AG04450 (cell line): ENCODE measurements around the gene MLST8. TPM values are rescaled to one million over a fixed set of nuclear protein-coding genes. Genes with fewer than 3 reads are reported as not detected.

Experiments used
- CTCF ChIA-PET: fragments of 300-600, 350-600 bp; formaldehyde crosslinking; extraction: SDS; loops from one replicate; lab custom pipeline; 2022; ENCODE audit warnings: antibody characterized with exemption, inconsistent platforms; lab: Charles Lee
- POLR2A ChIA-PET: fragments of 350-600 bp; formaldehyde crosslinking; extraction: SDS; loops from one replicate; lab custom pipeline; 2021; ENCODE audit warnings: antibody characterized with exemption, inconsistent platforms; lab: Yijun Ruan, JAX
- DNase-seq: peaks from one replicate; pipeline ENCODE4 v3.0.0-alpha.2; 2011; ENCODE audit warnings: low read depth, low spot score
- H3K27ac ChIP-seq: one replicate; pipeline ENCODE4 v1.5.1; 2012; ENCODE audit warnings: low read depth, low read length, control low read depth
- H3K27me3 ChIP-seq: one replicate; pipeline ENCODE4 v1.6.0; 2012; ENCODE audit warnings: low read length; ENCODE audit not compliant: control insufficient read depth, insufficient read depth
- H3K4me3 ChIP-seq: 2 replicates; pipeline ENCODE4 v1.5.1; 2011; ENCODE audit warnings: mild to moderate bottlenecking, low read depth, low read length, control low read depth
- H3K9me3 ChIP-seq: 2 replicates; pipeline ENCODE4 v1.5.1; 2012; ENCODE audit warnings: low read length; ENCODE audit not compliant: control insufficient read depth, insufficient read depth
- polyA plus RNA-seq: library from polyadenylated mRNA; depleted of rRNA; stranded (reverse); fragments of >200 nt; gene quantifications from 2 replicates; pipeline ENCODE4 v1.2.3, GENCODE V29; 2011
- TF ChIP-seq, protein P1 (sequence below): IDR thresholded peaks from 2 replicates; pipeline ENCODE4 v1.5.1; 2011; ENCODE audit warnings: low read depth, low read length, control low read depth, inconsistent platforms

The MLST8 gene
- polyA plus RNA-seq, 1 experiment: 41.1 TPM

DNA sequence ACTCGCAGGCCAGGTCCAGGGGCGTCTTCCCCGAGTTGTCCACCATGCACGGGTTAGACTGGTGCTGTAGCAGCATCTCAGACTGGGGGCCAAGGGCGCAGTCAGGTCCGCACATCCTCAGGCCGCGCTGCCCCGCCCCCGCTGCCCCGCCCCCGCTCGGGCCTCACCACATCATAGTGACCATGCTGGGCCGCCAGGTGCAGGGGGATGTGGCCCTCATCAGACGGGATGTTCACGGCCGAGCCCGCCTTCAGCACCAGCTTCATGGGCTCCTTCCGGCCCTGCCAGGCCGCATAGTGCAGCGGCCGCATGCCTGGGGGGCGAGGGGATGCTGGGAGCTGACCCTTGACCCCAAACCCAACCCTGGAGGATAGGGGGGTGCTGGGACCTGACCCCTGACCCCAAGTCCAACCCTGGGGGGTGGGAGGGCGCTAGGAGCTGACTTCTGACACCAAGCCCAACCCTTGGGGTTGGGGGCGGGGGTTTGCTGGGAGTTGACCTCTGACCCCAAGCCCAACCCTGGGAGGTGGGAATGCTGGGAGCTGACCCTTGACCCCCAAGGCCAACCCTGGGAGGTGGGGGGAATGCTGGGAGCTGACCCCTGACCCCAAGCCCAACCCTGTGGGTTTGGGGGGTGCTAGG lies 15.9 kb upstream of the MLST8 start:
- no peak for DNase-seq
- ChIA-PET CTCF (no interaction called here), POLR2A (interaction anchor here (1.7 kb wide), 1 partner anchor 34 kb away, joined by 5 read pairs; the partner anchor contains the start of gene TRAF7)
- TF ChIP-seq, protein P1, sequence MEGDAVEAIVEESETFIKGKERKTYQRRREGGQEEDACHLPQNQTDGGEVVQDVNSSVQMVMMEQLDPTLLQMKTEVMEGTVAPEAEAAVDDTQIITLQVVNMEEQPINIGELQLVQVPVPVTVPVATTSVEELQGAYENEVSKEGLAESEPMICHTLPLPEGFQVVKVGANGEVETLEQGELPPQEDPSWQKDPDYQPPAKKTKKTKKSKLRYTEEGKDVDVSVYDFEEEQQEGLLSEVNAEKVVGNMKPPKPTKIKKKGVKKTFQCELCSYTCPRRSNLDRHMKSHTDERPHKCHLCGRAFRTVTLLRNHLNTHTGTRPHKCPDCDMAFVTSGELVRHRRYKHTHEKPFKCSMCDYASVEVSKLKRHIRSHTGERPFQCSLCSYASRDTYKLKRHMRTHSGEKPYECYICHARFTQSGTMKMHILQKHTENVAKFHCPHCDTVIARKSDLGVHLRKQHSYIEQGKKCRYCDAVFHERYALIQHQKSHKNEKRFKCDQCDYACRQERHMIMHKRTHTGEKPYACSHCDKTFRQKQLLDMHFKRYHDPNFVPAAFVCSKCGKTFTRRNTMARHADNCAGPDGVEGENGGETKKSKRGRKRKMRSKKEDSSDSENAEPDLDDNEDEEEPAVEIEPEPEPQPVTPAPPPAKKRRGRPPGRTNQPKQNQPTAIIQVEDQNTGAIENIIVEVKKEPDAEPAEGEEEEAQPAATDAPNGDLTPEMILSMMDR: no peak
- Histone ChIP-seq H3K4me3 (no peak overlapping the region), H3K9me3 (no peaks in the 10 kb centered on the region; the same call in 1 of the 2 replicates), H3K27me3 (peaks cover 13% of the 10 kb centered on the region), H3K27ac (no peak overlapping the region)

DNA sequence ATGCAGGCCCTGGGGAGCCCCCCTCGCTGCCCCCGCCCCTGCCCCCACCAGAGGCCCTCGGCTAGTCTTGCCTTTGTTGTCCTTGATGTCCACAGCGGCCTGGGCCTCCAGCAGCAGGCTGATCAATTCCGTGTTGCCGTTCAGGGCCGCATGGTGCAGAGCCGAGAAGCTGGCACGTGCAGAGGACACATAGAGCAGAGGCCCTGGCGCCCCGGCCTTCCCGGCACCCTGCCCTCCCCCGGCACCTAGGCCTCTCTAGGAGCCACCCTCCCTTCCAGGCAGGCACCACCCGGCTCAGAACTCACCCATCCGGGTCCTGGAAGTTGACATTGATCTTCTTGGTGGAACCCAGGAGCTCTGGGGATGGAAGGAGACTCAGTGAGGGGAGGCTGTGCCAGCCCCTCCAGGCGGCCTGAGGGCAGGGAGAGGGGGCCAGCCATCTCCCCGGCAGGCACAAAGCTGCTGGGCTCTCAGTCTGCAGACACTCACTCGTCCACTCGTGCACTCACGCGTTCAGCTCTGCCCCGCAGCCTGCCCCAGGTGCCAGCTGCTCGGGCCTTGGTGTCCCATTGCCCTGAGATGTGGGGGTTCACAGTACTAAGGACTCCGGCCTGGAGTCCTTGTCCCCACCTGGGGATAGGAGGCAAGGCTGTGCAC lies 15.1 kb upstream of the MLST8 start:
- CTCF ChIA-PET: no interaction called here
- H3K4me3 ChIP-seq: no peak overlapping the region
- peaks cover 20% of the 10 kb centered on the region for H3K27me3 ChIP-seq
- POLR2A ChIA-PET: interaction anchor here (1.7 kb wide), 1 partner anchor 35 kb away, joined by 5 read pairs; the partner anchor contains the start of gene TRAF7
- no peak overlapping the region for H3K27ac ChIP-seq
- TF ChIP-seq, protein P1: no peak
- DNase-seq: no peak
- H3K9me3 ChIP-seq: no peaks in the 10 kb centered on the region; the same call in 1 of the 2 replicates

DNA sequence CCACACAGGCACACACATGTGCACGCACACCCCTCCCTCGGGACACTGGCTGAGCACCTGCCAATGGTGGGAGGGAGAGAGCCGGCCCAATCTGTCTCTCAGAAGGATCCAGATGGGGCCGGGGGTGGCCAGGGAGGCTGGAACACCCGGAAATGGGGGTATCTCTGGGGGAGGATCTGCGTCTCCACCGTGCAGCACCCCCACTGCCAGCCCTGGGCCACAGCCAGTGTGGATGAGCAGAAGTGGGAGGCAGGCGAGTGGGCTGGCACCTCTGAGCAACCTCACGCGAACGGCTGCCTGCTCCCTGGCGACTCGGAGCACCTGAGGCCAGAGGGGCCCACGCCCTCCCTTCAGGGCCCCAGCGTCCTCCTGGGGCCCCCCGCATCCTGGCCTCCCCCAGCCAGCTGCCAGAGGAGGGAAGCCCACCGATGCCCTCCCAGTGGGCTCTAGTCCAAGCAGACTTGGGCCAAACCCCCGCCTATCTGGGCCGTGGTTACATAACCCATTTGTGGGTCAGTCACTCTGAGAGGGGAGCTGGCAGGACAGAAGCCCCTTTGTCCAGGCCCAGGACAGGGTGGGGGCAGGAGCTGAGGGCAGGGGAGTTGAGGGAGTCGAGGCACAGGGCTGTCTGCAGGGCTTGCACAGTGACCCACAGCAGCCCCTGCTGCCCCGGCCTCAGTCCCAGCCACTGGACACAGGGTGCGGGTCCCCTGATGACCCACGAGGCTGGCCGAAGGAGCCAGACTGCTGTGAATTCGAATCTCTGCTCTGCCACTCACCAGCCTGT lies 14.4 kb upstream of the MLST8 start:
- ChIA-PET CTCF (no interaction called here), POLR2A (interaction anchor here (1.7 to 1.8 kb wide), 2 partner anchors 35 kb away, joined by 5 to 8 read pairs; partner anchors contain the start of gene TRAF7)
- Histone ChIP-seq H3K4me3 (no peak overlapping the region), H3K27ac (no peak overlapping the region), H3K27me3 (peaks cover 28% of the 10 kb centered on the region), H3K9me3 (peaks cover 3% of the 10 kb centered on the region; the same call in 1 of the 2 replicates)
- DNase-seq: no peak
- TF ChIP-seq, protein P1: no peak

DNA sequence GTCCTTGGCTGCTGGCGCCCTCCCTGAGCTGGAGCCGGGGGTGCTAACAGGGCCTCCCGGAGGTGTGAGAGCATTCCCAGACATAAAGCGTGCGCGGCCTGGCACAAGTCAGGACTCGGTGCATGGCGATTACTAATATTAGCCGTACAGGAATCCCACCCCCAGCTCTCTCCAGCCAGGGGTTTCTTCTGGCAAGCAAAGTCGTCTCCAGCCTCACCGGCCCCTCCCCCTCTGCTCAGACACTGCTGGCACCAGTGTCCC lies 13.9 kb upstream of the MLST8 start:
- TF ChIP-seq, protein P1: no peak
- no peak overlapping the region for H3K27ac ChIP-seq
- ChIA-PET POLR2A (interaction anchor here (1.8 kb wide), 1 partner anchor 36 kb away, joined by 8 read pairs; the partner anchor contains the start of gene TRAF7), CTCF (no interaction called here)
- peaks cover 26% of the 10 kb centered on the region for H3K27me3 ChIP-seq
- no peak for DNase-seq
- H3K9me3 ChIP-seq: peaks cover 3% of the 10 kb centered on the region; the same call in 1 of the 2 replicates
- H3K4me3 ChIP-seq: no peak overlapping the region
